ENCODE data around the gene TRMT11. TPM values are rescaled to one million over a fixed set of nuclear protein-coding genes. Genes with fewer than 3 reads are reported as not detected.

The TRMT11 gene
- total and polyA plus RNA-seq, 3 experiments from 2014 or later = 14.8 to 37.9 (median 35.8) TPM

DNA sequence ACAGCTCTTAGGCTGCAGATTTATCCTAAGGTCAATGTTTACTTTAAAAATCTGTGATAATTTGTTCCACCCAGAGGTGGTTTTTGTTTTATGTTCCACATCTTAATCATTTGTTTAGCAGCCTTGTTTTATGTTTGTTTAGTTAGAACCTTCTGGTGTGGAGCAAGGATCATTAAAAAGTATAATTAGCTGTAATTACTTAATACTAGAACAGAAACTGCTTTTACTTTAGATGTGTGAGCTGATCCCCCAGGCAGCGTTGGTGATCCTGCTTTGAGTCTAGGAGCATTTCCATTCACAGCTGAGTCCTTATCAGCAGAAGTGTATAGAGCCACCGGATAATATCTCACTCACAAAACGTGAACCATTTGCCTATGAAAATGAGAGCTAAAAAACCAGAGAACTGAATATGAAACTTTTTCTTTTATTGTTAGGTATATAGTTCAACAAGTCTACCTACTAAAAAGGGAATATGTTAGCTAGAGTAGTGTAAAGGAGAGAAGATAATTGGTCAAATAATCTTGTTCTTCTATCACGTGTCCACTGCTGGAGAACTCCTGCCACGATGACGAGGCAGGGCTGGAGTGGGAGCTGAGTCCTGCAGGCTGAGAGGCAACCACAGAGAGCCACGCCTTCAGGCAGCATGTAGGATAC, 78.5 kb downstream of the TRMT11 start:
- no peaks in the 10 kb centered on the region for H3K4me1 Mint-ChIP-seq
- no peaks in the 10 kb centered on the region for H3K36me3 ChIP-seq (ENCODE audit: insufficient read depth, low read length)
- H3K4me3 ChIP-seq (ENCODE audit: low read length) = no peak overlapping the region
- H3K9me3 Mint-ChIP-seq = peaks cover 0 to 2% (median 0%) of the 10 kb centered on the region in 5 donors
- no peaks in the 10 kb centered on the region for H3K27me3 ChIP-seq (ENCODE audit: insufficient read depth, low read length, poor library complexity, severe bottlenecking)
- no peak overlapping the region for H3K27ac ChIP-seq (ENCODE audit: low read depth, low read length)
- no peaks in the 10 kb centered on the region for H3K27me3 Mint-ChIP-seq
- ChIA-PET CTCF (no interaction called here), POLR2A (no interaction called here)
- H3K9me3 ChIP-seq (ENCODE audit: low read length) = no peaks in the 10 kb centered on the region
- H3K4me3 Mint-ChIP-seq = no peak overlapping the region
- no peak for DNase-seq
- no peaks in the 10 kb centered on the region for H3K4me1 ChIP-seq (ENCODE audit: insufficient read depth, low read length)
- H3K27ac Mint-ChIP-seq = no peak overlapping the region
- H3K36me3 Mint-ChIP-seq = peaks cover 26 to 53% (median 26%) of the 10 kb centered on the region in 3 donors

DNA sequence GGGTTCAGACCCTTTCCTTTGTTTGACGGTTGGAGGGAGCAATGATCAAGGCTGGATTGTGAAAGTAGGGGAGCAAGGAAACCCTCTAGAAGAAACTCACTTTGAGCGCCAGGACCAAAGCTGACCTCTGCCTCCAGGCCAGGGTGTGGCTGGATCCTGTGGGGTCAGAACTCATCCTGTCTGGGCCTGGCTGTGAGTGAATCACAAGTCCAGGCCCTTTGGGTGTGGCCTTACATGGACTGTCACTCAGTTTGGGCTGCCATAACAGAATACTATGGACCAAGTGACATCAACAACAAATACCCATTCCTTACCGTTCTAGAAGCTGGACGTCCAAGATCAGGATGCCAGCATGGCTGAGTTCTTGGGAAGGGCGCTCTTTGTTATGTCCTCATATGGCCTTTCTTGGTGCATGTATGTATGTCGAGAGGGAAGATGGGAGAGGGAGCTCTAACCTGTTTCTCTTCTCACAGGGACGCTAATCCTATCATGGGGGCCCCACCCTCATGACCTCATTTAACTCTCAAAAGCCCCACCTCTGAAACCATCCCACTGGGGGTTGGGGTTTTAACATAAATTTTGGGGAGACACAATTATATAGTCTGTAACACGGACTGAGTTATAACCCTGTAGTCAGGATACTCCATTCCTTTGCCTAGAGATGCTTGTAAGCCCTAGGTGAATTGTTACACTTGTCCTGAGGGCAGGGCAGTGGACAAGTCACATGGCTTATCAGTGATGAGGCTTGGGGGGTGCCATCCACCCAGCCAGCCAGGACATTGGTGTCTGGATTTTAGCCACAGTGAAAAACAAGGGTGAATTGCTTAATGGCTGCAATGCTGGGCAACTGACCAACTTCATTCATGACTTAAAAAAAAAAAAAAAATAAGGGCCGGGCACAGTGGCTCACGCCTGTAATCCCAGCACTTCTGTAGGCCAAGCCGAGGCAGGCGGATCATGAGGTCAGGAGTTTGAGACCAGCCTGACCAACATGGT, 80.0 kb downstream of the TRMT11 start:
- no peak overlapping the region for H3K27ac Mint-ChIP-seq
- CTCF ChIA-PET = no interaction called here
- Histone ChIP-seq H3K27ac (ENCODE audit: low read depth, low read length) (no peak overlapping the region), H3K4me1 (ENCODE audit: insufficient read depth, low read length) (no peaks in the 10 kb centered on the region), H3K36me3 (ENCODE audit: insufficient read depth, low read length) (no peaks in the 10 kb centered on the region), H3K4me3 (ENCODE audit: low read length) (no peak overlapping the region), H3K27me3 (ENCODE audit: insufficient read depth, low read length, poor library complexity, severe bottlenecking) (no peaks in the 10 kb centered on the region), H3K9me3 (ENCODE audit: low read length) (no peaks in the 10 kb centered on the region)
- H3K36me3 Mint-ChIP-seq = peaks cover 22 to 46% (median 22%) of the 10 kb centered on the region in 3 donors
- no peaks in the 10 kb centered on the region for H3K4me1 Mint-ChIP-seq
- no peak overlapping the region for H3K4me3 Mint-ChIP-seq
- POLR2A ChIA-PET = no interaction called here
- no peaks in the 10 kb centered on the region for H3K27me3 Mint-ChIP-seq
- peaks cover 0 to 2% (median 0%) of the 10 kb centered on the region in 5 donors for H3K9me3 Mint-ChIP-seq
- DNase-seq = no peak

GRCh38 chr6:126067073-126067472, 80.7 kb downstream of the TRMT11 start:
- no peaks in the 10 kb centered on the region for H3K27me3 ChIP-seq (ENCODE audit: insufficient read depth, low read length, poor library complexity, severe bottlenecking)
- H3K27ac ChIP-seq (ENCODE audit: low read depth, low read length) = no peak overlapping the region
- no peaks in the 10 kb centered on the region for H3K36me3 ChIP-seq (ENCODE audit: insufficient read depth, low read length)
- no peak overlapping the region for H3K4me3 ChIP-seq (ENCODE audit: low read length)
- Mint-ChIP-seq H3K36me3 (peaks cover 21 to 48% (median 24%) of the 10 kb centered on the region in 3 donors), H3K9me3 (peaks cover 0 to 2% (median 0%) of the 10 kb centered on the region in 5 donors), H3K27ac (no peak overlapping the region), H3K27me3 (no peaks in the 10 kb centered on the region), H3K4me3 (no peak overlapping the region), H3K4me1 (no peaks in the 10 kb centered on the region)
- ChIA-PET CTCF (no interaction called here), POLR2A (no interaction called here)
- no peak for DNase-seq
- no peaks in the 10 kb centered on the region for H3K9me3 ChIP-seq (ENCODE audit: low read length)
- H3K4me1 ChIP-seq (ENCODE audit: insufficient read depth, low read length) = no peaks in the 10 kb centered on the region

DNA sequence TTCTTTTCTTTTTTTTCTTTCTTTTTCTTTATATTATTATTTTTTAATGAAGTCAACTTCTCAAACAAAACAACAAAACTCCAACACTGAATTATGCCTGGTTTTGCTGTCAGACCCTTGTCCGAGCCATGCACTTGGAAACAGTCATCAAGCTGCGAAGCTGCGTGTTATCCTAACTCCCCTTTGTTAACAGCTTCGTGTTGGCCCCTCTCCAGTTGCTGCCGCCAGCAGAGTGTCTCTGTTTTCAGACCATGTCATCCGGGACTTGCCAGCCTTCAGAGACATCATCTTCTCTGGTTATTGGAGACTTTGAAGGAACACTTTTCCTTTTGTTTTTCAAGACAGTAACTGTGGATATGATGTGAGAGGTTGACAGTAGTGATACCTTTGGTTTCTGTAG, 83.1 kb downstream of the TRMT11 start:
- Mint-ChIP-seq H3K4me1 (no peaks in the 10 kb centered on the region), H3K27ac (no peak overlapping the region), H3K4me3 (no peak overlapping the region), H3K36me3 (peaks cover 20 to 36% (median 26%) of the 10 kb centered on the region in 3 donors), H3K27me3 (no peaks in the 10 kb centered on the region), H3K9me3 (peaks cover 0 to 2% (median 0%) of the 10 kb centered on the region in 5 donors)
- CTCF ChIA-PET = no interaction called here
- Histone ChIP-seq H3K36me3 (ENCODE audit: insufficient read depth, low read length) (no peaks in the 10 kb centered on the region), H3K27me3 (ENCODE audit: insufficient read depth, low read length, poor library complexity, severe bottlenecking) (no peaks in the 10 kb centered on the region), H3K9me3 (ENCODE audit: low read length) (no peaks in the 10 kb centered on the region), H3K27ac (ENCODE audit: low read depth, low read length) (no peak overlapping the region), H3K4me3 (ENCODE audit: low read length) (no peak overlapping the region), H3K4me1 (ENCODE audit: insufficient read depth, low read length) (no peaks in the 10 kb centered on the region)
- POLR2A ChIA-PET = no interaction called here
- DNase-seq = no peak

DNA sequence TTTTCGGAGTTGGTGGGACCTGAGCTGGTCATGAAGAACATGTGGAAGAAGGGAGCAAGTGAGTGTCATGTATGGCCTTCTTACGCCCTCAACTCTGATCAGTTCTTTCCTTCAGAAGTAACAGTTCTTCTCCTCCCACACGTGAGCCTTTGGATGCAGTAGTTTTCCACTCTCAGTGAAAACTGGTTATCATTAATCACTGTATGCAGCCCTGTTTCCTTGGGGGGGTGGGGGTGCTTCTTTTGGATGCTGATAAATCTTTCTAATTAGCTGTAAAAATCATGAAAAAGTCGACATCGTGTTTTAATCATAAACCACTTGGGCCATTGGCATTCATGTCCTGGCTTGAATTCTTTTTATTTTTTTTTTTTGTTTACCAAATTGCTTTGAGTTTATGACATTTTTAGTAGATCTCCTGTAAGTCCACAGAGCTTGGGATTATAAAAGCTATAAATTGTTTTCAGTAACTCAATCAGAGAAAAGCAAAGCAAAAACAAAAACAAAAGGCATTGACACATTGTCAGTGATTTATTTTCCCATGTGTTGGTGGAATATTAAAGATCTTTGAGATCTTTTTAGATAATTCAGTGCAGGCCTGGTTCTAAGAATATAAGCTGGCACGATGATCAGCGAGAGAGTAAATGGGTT, 84.8 kb downstream of the TRMT11 start:
- Mint-ChIP-seq H3K4me1 (no peaks in the 10 kb centered on the region), H3K27me3 (peaks cover 0 to 2% of the 10 kb centered on the region in 2 donors), H3K4me3 (no peak overlapping the region), H3K27ac (no peak overlapping the region), H3K9me3 (no peaks in the 10 kb centered on the region), H3K36me3 (peaks cover 17 to 24% (median 22%) of the 10 kb centered on the region in 3 donors)
- POLR2A ChIA-PET = no interaction called here
- CTCF ChIA-PET = no interaction called here
- H3K9me3 ChIP-seq (ENCODE audit: low read length) = no peaks in the 10 kb centered on the region
- no peaks in the 10 kb centered on the region for H3K36me3 ChIP-seq (ENCODE audit: insufficient read depth, low read length)
- H3K27ac ChIP-seq (ENCODE audit: low read depth, low read length) = no peak overlapping the region
- DNase-seq = no peak
- no peaks in the 10 kb centered on the region for H3K4me1 ChIP-seq (ENCODE audit: insufficient read depth, low read length)
- no peaks in the 10 kb centered on the region for H3K27me3 ChIP-seq (ENCODE audit: insufficient read depth, low read length, poor library complexity, severe bottlenecking)
- no peak overlapping the region for H3K4me3 ChIP-seq (ENCODE audit: low read length)

DNA sequence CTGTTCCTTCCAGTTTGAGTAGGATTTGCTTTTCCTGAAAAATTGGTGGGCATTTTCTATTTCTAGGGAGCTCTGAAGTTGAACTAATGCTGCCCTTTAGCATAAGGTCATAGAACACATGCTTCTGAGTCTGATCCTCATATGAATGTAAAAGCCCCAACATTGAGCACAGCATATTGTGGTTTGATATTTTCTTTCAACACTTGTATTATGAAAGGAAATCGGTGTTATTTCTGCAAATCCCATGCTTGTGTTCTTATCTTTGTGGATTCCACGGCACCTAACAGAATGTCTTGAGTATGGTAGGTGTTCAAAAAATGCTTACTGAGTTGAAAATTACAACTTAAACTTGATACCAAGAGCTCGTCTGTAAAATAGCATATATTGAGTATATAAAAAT, 85.8 kb downstream of the TRMT11 start:
- ChIA-PET POLR2A (no interaction called here), CTCF (no interaction called here)
- H3K27ac ChIP-seq (ENCODE audit: low read depth, low read length) = no peak overlapping the region
- no peaks in the 10 kb centered on the region for H3K36me3 ChIP-seq (ENCODE audit: insufficient read depth, low read length)
- Mint-ChIP-seq H3K9me3 (no peaks in the 10 kb centered on the region), H3K4me3 (no peak overlapping the region), H3K36me3 (peaks cover 22 to 24% (median 24%) of the 10 kb centered on the region in 3 donors), H3K4me1 (no peaks in the 10 kb centered on the region), H3K27ac (no peak overlapping the region), H3K27me3 (peaks cover 0 to 2% of the 10 kb centered on the region in 2 donors)
- DNase-seq = no peak
- H3K27me3 ChIP-seq (ENCODE audit: insufficient read depth, low read length, poor library complexity, severe bottlenecking) = no peaks in the 10 kb centered on the region
- no peaks in the 10 kb centered on the region for H3K9me3 ChIP-seq (ENCODE audit: low read length)
- H3K4me1 ChIP-seq (ENCODE audit: insufficient read depth, low read length) = no peaks in the 10 kb centered on the region
- H3K4me3 ChIP-seq (ENCODE audit: low read length) = no peak overlapping the region

DNA sequence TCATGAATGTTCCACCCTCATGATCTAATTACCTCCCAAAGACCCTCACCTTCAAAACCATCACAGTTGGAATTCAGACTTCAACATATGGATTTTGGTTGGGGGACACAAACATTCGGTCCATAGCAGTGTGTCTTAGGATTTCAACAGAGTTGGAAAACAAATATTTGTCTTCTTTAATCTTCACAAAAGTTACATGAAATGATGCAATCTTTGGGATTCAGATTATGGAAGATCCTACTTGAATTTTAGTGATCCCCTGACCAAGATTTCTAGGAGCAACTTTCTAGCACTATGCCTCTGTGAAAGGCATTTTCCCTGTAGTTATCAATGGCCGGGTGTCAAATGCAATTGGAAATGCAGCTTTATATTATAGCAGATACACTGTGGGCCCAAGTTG, 86.5 kb downstream of the TRMT11 start:
- H3K27ac Mint-ChIP-seq = no peak overlapping the region
- H3K36me3 Mint-ChIP-seq = peaks cover 22 to 28% (median 24%) of the 10 kb centered on the region in 3 donors
- Histone ChIP-seq H3K4me3 (ENCODE audit: low read length) (no peak overlapping the region), H3K27me3 (ENCODE audit: insufficient read depth, low read length, poor library complexity, severe bottlenecking) (no peaks in the 10 kb centered on the region), H3K27ac (ENCODE audit: low read depth, low read length) (no peak overlapping the region), H3K9me3 (ENCODE audit: low read length) (no peaks in the 10 kb centered on the region), H3K36me3 (ENCODE audit: insufficient read depth, low read length) (no peaks in the 10 kb centered on the region), H3K4me1 (ENCODE audit: insufficient read depth, low read length) (no peaks in the 10 kb centered on the region)
- ChIA-PET POLR2A (no interaction called here), CTCF (no interaction called here)
- H3K4me1 Mint-ChIP-seq = no peaks in the 10 kb centered on the region
- peaks cover 0 to 2% of the 10 kb centered on the region in 2 donors for H3K27me3 Mint-ChIP-seq
- DNase-seq = no peak
- H3K4me3 Mint-ChIP-seq = no peak overlapping the region
- H3K9me3 Mint-ChIP-seq = no peaks in the 10 kb centered on the region
